NCI-H345 treated with DMSO at 0.1 percent for 48 hours (cell line): ENCODE results near the gene TCN2.
"Not testable (repeated sequence)": the region's sequence is repeated elsewhere in the genome, so short reads cannot be mapped to it uniquely, and the experiment has no call there.

Experiments used
- DNase-seq: peaks from one replicate; lab custom pipeline; 2025; ENCODE audit not compliant: unreplicated experiment; lab: John Stamatoyannopoulos, UW

Gene TCN2

DNA sequence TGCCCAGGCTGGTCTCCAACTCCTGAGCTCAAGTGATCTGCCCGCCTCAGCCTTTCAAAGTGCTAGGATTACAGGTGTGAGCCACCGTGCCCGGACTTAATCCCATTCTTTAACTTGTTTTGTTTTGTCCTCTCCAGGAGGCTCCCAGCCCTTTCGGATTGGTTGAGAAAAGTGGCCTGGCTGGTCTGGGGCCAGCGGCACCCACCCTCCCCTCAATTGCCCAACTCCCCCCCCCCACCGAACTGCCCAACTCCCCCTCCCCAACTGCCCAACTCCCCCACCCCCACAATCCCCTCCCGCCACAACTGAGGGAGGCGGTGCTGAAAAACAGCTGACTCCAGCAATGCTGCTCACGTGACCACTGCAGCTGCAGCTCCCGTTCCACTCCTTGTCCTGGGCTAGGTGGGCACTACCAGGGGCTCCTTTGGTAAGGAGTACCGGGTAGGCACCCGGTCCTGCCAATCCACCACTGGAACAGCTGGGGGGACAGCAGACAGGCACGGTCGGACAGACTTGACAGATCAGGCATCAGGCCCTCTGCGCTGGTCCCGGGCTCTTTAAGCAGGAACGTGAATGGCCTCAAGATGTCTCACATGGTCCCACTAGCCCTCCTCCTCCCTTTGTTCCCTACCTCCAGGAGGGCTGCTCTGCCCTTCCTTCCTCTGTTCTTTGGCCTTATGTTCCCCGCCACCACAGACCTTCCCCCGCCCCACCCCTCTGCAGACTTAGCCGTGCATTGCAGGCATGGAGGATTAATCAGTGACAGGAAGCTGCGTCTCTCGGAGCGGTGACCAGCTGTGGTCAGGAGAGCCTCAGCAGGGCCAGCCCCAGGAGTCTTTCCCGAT lies at the start of gene TCN2:
TSS of gene TCN2 (plus strand) at position 720 of the 845 bp plus-strand sequence. CDS start 158 bp downstream, outside the sequence.
- peak; percentile 38 for DNase-seq

DNA sequence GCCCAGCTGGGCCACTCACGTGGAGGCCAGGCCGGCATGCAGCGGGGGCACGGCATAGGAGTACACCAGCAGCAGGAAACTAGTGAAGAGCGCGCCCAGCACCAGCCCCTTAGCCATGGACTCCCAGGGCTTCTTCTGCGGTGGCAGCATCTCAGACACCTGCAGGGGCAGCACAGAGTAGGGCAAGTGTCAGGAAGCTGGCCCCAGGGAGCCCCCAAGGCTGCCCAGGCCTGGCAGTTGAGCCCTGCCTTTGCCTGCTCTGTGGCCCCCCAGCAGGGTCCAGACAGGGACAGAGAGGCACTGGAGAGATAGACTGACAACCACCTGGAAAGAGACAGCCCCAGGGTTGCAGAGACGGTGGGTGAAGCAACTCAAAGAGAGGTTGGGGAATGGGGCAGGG lies 49.7 kb upstream of the TCN2 start:
- DNase-seq: no peak

DNA sequence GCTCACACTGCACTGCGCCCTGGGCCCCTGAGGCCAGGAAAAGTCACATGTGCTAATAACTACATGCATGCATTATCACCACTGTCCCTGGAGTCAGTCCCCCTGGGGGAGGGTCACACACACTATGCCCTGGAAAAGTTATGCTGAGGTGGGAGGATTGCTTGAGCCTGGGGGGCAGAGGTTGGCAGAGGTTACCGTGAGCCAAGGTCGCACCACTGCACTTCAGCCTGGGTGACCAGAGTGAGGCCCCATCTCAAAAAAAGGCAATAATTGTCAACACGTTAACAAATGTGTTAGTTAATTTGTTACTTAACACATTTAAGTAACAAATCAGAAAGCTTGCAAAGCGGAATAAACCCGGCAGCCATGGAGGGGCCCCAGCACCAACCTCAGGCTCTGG lies 47.1 kb upstream of the TCN2 start:
- DNase-seq: no peak

DNA sequence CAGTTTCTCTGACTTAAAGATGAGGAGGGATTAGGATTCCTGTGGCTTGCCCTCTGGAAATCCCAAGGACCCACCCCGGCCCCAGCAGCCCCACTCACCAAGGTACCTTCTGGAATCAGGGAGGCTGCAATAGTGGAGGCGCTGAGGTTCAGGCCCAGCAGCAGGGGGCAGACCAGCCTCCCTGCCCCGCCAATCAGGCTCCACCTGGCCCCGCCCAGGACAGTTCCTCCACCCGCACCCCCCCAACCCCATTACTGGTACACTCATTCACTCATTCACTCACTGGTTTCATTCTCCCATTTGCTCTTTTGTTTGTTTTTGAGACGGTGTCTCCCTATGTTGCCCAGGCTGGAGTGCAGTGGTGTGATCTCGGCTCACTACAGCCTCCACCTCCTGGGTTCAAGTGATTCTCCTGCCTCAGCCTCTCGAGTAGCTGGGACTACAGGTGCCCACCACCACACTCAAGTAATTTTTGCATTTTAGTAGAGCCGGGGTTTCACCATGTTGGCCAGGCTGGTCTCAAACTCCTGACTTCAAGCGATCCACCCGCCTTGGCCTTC lies 46.3 kb upstream of the TCN2 start:
- DNase-seq: not testable (repeated sequence)

DNA sequence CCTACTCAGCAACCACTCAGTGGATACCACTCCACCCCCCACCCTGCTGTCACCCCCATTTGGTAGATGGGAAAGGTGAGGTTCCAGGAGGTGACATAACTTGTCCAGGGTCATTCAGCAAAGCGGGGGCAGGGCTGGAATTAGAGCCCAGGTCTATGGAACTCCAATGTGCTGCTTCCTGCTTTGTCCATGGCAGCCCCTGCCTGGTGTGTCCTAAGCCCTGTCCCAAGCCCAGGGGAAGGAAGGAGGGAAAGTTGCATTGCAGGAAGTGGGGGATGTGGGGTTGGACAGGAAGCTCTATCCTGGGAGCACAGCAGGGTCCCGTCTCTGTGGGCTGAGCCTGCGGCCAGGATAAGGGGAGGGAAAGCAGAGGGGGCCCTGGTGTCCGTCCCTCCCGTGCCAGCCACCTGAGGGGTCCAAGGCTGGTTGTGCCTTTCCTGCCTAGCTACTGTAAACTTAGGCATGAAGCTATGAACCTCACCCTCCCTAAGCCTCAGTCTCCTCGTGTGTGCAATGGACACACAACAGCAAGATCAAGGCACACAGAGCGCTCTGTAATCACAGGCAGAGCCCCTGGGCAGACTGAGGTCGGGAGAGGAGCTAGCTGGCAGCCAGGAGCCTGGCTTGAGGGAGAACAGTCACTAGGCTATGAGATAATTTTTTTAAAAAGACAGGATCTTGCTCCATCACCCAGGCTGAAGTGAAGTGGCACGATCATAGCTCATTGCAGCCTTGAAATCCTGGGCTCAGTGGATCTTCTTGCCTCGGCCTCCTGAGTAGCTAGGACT lies 45.4 kb upstream of the TCN2 start:
- DNase-seq: no peak

DNA sequence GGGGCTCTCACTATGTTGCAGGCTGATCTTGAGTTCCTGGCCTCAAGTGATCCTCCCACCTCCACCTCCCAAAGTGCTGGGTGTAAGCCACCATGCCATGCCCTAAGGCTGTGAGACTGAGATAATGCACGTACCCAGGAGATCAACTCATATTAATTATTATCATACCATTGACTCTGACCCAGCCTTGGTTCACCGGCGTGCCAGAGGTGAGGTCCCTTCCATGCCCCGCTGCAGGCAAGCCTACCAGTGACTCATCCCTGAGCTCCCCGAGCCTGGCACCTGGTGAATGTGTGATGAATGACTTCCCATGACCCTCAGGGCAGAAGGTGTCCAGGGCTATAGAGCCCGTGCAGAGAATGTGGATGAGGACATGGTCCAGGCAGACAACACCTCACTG lies 44.6 kb upstream of the TCN2 start:
- DNase-seq: no peak

DNA sequence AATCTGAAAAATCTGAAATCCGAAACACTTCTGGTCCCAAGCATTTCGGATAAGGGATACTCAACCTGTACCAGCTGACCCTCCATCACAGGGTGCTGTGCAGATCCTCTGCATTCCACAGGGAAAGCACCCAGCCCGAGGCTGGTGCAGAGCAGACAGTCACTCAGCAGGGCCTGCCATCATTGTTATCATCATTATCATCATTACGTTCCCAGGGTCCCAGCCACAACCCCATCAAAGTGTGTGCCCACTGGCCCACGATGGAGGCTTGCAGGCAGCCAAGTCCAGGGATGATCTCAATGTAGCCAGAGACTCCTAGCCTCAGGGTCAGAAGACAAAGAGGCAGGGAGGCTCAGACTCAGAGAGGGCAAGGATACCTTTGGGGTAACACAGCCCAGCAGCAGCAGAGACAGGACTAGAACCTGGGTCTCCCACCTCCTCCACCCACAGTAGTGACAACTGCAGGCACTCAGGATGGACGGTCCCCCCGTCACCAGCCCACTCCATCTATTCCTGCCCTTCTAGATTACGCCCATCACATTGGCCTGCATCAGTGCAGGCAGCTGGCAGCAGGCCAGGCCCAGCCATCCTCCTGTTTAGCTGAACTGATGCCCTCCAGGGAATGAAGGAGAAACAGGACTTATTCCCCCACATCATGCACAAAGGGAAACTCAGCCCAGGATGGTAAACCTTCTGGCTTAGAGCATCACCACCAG lies 42.8 kb upstream of the TCN2 start:
- DNase-seq: no peak

DNA sequence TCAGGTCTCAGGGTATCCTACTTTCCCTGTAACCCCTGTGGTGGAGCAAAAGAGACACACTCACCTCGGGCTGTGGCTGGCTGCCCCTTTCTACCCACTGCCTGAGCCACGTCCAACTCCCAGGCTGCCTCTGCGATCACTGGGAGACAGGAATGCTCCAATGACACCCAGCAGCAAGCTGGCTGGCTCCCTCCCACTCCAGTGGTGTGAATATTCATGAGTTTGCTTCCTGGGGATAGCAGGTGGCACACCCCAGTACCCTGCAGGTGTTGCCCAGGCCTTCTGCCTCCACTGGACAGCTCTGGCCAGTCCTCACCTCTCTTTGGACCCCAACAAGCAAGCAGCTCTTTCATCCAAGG lies 42.2 kb upstream of the TCN2 start:
- no peak for DNase-seq

DNA sequence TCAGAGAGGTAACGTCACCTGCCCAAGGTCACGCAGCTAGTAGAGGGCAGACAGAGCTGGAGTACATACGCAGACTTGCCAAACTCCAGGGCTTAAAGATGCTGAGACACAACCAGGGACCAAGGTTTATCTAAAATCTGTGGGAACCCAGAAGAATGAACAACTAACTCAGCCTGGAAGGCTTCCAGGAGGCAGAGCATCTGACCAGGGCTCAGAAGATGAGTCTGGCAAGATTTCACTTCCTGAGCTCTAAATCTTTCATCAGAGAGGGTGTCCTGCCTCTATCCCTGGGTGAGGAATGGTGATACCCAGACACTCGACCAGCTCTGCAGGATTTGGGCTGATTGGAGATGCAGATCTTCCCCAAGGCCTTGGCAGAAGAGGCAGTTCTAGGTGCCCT lies 41.6 kb upstream of the TCN2 start:
- DNase-seq: no peak

DNA sequence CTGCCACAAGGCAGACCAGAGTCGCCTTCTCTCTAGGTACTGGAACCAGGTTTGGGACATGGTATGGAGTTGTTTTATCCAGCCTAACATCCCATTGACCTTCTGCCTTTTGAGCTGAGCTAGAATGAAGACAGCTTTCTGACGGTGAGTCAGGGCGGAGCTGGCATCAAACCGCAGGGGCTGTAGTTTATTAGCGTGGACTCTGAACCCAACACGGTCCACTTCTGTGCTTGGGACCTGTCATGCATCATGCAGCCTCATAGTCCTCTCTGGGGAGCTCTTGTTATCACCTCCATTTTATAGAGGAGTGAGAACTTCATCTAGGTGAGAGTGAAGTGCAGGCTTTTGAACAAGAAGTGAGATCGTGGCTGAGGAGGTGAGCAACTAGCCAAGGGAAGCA lies 40.8 kb upstream of the TCN2 start:
- DNase-seq: no peak

DNA sequence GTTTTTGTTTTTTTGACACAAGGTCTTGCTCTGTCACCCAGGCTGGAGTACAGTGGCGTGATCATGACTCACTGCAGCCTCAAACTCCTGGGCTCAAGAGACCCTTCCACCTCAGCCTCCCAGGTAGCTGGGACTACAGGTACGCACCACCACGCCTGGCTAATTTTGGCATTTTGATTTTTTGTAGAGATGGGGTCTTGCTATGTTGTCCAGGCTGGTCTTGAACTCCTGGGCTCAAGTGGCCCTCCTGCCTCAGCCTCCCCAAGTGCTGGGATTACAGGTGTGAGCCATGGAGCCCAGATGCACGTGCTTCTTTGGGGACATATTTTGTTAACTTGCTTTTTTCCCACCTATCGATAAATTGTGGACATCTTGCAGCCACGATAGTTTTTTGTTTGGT lies 39.7 kb upstream of the TCN2 start:
- DNase-seq: not testable (repeated sequence)

DNA sequence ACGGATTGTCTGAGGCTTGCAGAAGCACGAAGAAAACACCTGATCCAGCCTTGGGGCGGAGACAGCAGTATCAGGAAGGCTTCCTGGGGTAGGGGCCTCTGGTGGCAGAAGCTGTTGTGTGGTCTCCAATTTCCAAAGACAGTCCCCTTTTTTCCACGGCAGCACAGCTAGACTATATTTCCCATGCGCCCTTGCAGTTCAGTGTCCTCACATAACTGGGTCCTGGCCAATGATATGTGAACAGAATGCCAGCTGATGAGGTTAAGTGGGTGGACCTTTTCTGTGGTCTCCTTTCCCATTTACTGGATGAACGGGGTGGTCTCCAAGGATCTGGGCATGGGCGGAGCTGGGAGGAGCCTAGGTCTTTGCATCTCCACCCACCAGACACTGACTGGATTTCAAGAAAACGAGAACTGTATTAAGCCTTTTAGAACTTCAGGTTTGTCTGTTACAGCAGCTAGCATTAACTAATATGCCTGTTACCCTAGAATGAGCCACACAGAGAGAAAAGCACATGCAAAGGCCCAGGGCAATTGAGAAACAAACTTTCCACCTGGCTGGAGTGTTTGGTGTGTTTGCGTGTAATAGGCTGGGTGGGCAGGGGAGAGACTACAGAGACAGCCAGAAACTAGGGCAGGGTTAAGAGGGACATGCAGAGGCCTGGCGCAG lies 38.7 kb upstream of the TCN2 start:
- no peak for DNase-seq

DNA sequence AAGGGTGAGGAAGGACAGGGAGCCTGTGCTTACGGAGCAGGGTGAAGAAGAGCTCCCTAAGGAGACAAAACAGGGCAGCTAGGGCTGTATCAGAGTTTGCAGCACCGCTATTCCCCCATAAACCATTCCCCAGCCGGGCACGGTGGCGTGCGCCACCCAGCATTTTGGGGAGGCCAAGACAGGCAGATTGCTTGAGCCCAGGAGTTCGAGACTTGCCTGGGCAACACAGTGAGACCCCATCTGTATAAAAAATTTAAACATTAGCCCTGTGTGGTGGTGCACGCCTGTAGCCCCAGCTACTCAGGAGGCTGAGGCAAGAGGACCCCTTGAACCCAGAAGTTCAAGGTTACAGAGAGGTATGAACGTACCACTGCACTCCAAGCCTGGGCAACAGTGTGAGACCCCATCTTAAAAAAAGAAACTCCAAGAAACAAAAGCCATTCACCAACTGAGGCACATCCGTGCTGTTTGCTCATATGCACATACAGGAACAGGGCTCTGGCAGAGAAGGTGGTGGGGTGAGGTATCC lies 37.2 kb upstream of the TCN2 start:
- DNase-seq: no peak

DNA sequence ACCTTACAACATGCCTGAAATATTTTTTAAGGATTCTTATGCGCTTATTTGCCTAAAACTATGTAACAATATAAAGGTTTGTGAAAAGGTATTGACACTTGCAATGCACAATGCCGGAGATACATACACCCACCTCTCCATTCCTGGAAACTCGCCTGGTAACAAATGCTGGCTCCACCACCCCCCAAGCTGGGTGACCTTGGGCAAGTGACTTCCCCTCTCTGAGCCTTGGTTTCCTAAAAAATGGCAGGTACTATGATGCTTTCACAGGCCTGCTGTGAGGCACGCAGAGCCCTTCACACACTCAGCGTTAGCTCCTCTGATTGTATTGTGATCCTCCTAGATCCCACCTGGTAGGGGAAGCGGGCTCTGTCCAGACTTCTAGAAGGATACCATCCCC lies 34.8 kb upstream of the TCN2 start:
- no peak for DNase-seq

DNA sequence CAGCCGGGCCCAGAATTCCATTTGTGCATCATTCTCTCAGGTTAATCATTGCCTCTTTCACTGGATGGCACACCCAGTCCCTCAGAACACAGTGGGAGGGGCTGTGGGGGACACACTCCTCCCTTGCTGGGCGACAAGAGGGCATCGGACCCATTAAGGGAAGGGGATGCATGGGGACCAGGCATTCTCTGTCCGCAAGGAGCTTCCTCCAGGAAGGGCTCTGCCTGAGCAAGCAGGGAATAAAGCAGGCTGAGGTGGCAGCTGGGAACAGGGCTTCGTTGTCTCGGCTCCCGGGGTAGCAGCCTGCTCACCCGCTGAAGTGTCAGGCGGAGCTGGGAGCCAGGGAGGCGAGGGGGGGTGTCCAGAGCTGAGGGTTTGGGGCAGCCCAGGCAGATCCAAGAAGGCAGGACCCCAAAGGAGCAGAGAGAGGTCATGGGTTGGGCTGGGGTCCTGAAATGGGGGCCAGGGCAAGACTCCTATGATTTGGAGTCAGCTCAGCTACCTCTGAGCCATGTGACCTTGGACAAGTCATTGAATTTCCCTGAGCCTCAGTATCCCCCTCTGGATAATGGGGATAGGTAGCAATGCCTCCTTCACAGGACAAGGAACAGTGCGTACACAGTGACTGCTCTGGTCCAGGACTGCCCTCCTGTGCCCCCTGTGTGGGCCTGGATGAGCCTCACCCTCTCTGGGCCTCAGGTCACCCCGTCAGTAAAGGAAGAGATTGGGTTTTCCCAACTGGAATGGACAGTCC lies 34.0 kb upstream of the TCN2 start:
- no peak for DNase-seq

DNA sequence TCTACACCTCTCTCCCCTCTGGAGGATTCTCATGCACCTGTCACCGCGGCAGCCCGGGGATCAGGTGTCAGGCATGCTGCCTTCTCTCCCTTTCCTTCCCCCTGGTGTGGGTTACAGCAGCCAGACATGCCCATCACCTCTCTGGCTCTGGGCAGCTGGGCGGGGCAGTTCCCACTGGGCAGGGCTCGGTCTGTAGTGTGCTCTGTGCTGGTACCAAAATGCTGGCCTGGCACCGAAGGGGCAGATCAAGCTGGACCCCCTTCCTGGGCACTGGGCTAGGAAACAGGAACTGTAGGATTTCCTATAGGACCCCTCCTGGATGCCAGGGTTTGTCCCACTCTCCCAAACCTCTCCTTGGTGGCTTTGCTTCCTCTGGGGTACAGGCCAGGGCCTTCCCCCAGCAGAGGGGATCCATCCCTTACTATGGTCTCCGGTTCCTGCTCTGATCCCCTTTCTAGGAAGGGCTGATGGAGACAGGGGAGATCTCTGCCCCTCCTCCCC lies 33.3 kb upstream of the TCN2 start:
- DNase-seq: no peak

DNA sequence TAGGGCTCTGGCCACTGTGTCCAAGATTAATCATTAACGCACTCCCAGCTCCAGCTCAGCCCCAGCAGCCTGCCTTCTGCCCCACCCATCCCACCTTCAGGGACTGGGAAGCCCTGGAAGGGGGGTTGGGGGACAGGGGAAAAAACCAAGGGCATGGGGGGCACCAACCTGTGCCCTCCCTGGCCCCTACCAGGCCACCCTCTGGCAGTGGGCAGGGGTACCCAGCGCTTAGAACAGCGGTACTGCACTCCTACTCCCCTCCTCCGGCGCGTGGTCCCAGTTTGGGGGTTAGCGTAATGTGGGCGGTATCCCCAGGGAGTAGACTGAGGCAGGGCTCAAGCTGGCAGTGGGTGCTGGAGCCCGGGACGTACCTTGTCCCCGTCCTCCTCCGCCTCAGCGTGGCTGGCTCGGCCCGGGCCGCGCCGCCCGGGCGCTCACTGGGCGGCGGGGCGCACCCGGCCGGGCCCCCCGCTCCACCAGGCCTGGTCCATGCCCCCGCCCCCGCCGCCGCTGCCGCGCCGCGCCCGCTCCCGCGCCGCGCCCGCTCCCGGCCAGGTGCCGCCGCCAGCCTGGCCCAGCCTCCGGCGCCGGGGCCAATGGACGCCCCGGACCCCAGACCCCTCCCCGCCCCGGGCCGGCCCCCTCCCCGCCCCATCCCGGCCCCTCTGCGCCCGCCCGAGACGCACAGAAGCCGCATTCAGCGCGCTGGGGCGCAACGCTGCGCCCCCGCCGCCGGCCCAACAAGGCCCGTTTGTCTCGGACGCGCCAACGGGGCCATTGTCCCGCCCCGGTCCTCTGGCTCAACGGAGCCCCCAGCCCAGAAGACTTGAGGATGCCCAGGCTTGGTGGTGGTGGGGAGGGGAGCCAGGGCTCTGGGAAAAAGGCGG lies 32.6 kb upstream of the TCN2 start, which contains the start of gene GAL3ST1:
TSS of gene GAL3ST1 (minus strand) at position 571 of the 887 bp plus-strand sequence. CDS start 17,273 bp downstream, outside the sequence.
- no peak for DNase-seq

DNA sequence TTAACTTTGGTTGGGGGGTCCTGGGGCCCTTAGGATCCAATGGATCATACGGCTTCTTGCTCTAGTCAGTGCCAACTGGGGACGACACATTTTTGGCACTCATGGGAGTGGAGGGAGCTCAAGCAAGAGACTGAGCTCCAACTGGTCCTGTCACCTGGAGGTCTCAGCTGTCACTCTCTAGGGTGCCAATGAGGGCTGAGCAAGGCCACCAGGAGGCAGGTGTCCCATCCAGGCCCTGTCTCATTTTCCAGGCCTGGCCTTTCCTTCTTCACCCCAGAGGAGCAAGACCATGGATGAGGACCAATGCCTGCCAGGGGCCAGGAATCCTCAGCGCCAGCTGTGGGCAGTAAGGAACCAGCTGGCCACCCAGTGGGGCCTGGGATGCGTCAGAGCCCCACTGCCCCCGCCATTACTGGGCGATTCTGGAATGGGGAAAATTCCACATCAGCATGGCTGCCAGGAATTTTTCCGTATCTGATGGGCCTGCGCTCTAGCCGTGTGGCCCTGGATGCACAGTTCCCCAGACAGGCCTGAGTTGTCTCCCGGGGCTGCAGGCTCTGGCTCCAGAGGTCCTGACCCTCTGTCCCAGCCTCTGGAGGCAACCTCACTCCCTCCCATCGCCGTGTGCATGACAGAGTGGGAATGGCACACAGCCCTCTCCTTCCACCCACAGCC lies 31.8 kb upstream of the TCN2 start:
- no peak for DNase-seq
